Measurements from ENCODE around the gene FGF12.

GRCh38 chr3:192277477-192277876 is 449.9 kb downstream of the FGF12 start:
- TF ChIP-seq FOXM1 (IDR thresholded peaks at IDR 0.05; ENCODE audit: borderline replicate concordance): no peak
- no peak for TF ChIP-seq SP1 (IDR thresholded peaks at IDR 0.05)
- TF ChIP-seq CTBP1 (IDR thresholded peaks at IDR 0.05; ENCODE audit: borderline replicate concordance): no peak
- TF ChIP-seq TARDBP (IDR thresholded peaks at IDR 0.05): no peak
- TF ChIP-seq NFRKB (IDR thresholded peaks at IDR 0.05): no peak
- no peak for TF ChIP-seq LEF1 (IDR thresholded peaks at IDR 0.05; ENCODE audit: borderline replicate concordance)
- TF ChIP-seq BHLHE40 (IDR thresholded peaks at IDR 0.05; ENCODE audit: borderline replicate concordance): no peak
- no peak for TF ChIP-seq SUZ12 (IDR thresholded peaks at IDR 0.05)
- no peak for TF ChIP-seq ZNF384 (IDR thresholded peaks at IDR 0.05)
